Forelimb muscle (tissue), 1 donor: Measurements from ENCODE around the gene ITGB8. TPM values are rescaled to one million over a fixed set of nuclear protein-coding genes. Genes with fewer than 3 reads are reported as not detected.

Experiments used
- DNase-seq: peaks from one replicate; pipeline ENCODE4 v3.0.0-alpha.2; 2013; ENCODE audit warnings: low read depth
- polyA plus RNA-seq: library from polyadenylated mRNA; unstranded; fragments of 120-200 nt; gene quantifications from one replicate; pipeline ENCODE4 v1.2.1, GENCODE V29; 2013; ENCODE audit not compliant: insufficient read length

Gene ITGB8
- polyA plus RNA-seq, 1 donor: 3.9 TPM

GRCh38 chr7:20464891-20465290 lies 134.2 kb downstream of the ITGB8 start:
- DNase-seq: no peak

Other genes with a start within 250 kb of the ITGB8 start
- gene MACC1, start 113.5 kb upstream of the ITGB8 start, polyA plus RNA-seq: 0.04 TPM